Measurements from ENCODE around the gene LDOC1.

- TF ChIP-seq CTCF (conservative IDR thresholded peaks at IDR 0.05) (no peak), ZFX (IDR thresholded peaks at IDR 0.05) (no peak)
These were observed 49.8 kb downstream of the LDOC1 start for GRCh38 chrX:141127146-141127545.

Measured in C4-2B (cell line).